Fibroblast of the aortic adventitia (primary cell): ENCODE results near the gene SSNA1. TPM values are rescaled to one million over a fixed set of nuclear protein-coding genes. Genes with fewer than 3 reads are reported as not detected.

Experiments
- DNase-seq: peaks from one replicate; pipeline ENCODE4 v3.0.0-alpha.2; 2010; ENCODE audit warnings: low read depth
- H3K4me3 ChIP-seq: 2 replicates; pipeline ENCODE4 v1.5.1; 2011; ENCODE audit warnings: low read depth, mild to moderate bottlenecking, control low read depth, low read length, moderate library complexity
- total RNA-seq: library from RNA; depleted of rRNA; stranded (reverse); fragments of >200 nt; gene quantifications from 2 replicates; pipeline ENCODE4 v1.2.3, GENCODE V29; 2012; ENCODE audit warnings: low replicate concordance
- TF ChIP-seq, protein P1 (sequence below): IDR thresholded peaks from 2 replicates; pipeline ENCODE4 v1.5.1; 2011; ENCODE audit warnings: mild to moderate bottlenecking, low read length, control low read depth, inconsistent platforms; ENCODE audit not compliant: insufficient read depth

The SSNA1 gene
- total RNA-seq, 1 donor, result 51.5 TPM

GRCh38 chr9:137219757-137220316 is 31.4 kb downstream of the SSNA1 start:
- no peak for DNase-seq
- TF ChIP-seq, protein P1, sequence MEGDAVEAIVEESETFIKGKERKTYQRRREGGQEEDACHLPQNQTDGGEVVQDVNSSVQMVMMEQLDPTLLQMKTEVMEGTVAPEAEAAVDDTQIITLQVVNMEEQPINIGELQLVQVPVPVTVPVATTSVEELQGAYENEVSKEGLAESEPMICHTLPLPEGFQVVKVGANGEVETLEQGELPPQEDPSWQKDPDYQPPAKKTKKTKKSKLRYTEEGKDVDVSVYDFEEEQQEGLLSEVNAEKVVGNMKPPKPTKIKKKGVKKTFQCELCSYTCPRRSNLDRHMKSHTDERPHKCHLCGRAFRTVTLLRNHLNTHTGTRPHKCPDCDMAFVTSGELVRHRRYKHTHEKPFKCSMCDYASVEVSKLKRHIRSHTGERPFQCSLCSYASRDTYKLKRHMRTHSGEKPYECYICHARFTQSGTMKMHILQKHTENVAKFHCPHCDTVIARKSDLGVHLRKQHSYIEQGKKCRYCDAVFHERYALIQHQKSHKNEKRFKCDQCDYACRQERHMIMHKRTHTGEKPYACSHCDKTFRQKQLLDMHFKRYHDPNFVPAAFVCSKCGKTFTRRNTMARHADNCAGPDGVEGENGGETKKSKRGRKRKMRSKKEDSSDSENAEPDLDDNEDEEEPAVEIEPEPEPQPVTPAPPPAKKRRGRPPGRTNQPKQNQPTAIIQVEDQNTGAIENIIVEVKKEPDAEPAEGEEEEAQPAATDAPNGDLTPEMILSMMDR, result no peak
- no peak overlapping the region for H3K4me3 ChIP-seq

- no peak for DNase-seq
- TF ChIP-seq, protein P1, result no peak
- H3K4me3 ChIP-seq, result no peak overlapping the region
Observed at GRCh38 chr9:137220317-137221094, 32.0 kb downstream of the SSNA1 start.

DNA sequence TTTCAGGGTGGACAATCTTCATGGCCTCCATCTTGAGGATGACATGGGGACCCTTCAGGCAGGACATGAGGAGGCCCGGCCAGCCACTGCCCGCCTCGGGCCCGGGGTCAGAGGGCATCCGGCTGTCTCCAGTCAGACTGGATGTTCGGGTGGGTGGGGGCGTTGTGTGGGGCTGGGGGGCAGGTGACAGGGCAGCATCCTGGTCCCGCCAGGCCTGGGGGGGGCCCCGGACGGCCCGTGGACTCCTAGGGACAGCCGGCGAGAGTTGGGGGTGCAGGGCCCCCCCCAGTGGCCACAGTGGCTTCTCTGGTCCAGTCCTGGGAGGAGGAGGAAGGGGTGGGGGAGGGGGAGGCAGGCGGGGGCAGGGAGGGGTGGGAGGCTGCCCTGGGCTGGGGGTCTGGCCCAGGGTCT is 32.6 kb downstream of the SSNA1 start:
- TF ChIP-seq, protein P1, result no peak
- no peak overlapping the region for H3K4me3 ChIP-seq
- no peak for DNase-seq

DNA sequence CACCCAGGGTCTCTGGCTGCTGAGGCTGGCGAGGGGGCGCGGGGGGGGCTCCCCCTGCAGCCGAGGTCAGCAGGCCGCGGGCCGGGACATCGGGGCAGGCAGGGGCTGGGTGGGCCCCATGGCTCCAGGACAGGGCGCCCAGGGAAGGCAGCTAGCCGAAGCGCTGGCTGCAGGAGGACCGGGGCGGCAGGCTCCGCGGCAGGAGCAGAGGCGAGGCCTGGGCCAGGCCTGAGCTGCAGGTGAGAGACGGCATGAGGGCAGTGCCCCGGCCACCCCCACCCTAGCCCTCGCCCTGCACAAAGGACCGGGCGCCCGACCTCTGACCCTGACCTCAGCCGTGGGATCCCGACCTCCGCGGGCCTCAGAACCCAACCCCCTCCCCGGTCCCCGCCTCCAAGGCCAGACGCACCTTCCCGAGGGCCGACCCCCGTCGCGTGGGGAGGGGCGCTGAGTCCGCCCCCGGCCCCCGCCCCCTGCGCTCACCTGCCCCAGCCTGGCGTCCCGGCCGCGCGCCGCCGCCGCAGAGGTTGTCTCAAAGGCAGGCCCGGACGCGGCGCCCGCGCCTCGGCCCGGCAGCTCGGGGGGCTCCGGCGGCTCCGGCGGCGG is 33.1 kb downstream of the SSNA1 start:
- TF ChIP-seq, protein P1, result no peak
- DNase-seq, result no peak
- H3K4me3 ChIP-seq, result peak overlapping the region; percentile 14

GRCh38 chr9:137222190-137223077 is 34.0 kb downstream of the SSNA1 start, which contains the start of gene RNF208:
TSS of gene RNF208 (minus strand) at chr9:137222240. CDS start at chr9:137221212, 1,028 bp downstream.
- DNase-seq, result no peak
- peak within 1 kb of the TSS; percentile 58 for H3K4me3 ChIP-seq
- TF ChIP-seq, protein P1, result no peak

- DNase-seq, result peak; percentile 99
- H3K4me3 ChIP-seq, result peak overlapping the region; percentile 80
- TF ChIP-seq, protein P1, result no peak
Observed at GRCh38 chr9:137223078-137223970, 34.8 kb downstream of the SSNA1 start.
